Measurements from ENCODE around the gene RNF126.
"Not testable (repeated sequence)": the region's sequence is repeated elsewhere in the genome, so short reads cannot be mapped to it uniquely, and the experiment has no call there.

Gene RNF126

GRCh38 chr19:677601-678436 lies 14.8 kb upstream of the RNF126 start:
- Histone ChIP-seq H3K4me1 (ENCODE audit: insufficient read depth, low read length) (peaks cover 4% of the 10 kb centered on the region; the same call in 1 of the 2 replicates), H3K9me3 (ENCODE audit: control insufficient read depth, insufficient read depth, low read length) (no peaks in the 10 kb centered on the region), H3K36me3 (ENCODE audit: insufficient read depth, low read length) (no peaks in the 10 kb centered on the region), H3K9ac (ENCODE audit: low read depth, low read length) (no peak overlapping the region)

- no peaks in the 10 kb centered on the region for H3K36me3 ChIP-seq (ENCODE audit: insufficient read depth, low read length)
- H3K9me3 ChIP-seq (ENCODE audit: control insufficient read depth, insufficient read depth, low read length), result no peaks in the 10 kb centered on the region
- H3K9ac ChIP-seq (ENCODE audit: low read depth, low read length), result no peak overlapping the region
- H3K4me1 ChIP-seq (ENCODE audit: insufficient read depth, low read length), result peaks cover 4% of the 10 kb centered on the region; the same call in 1 of the 2 replicates
Observed at GRCh38 chr19:677201-677600, 14.2 kb upstream of the RNF126 start.

- Histone ChIP-seq H3K9me3 (ENCODE audit: control insufficient read depth, insufficient read depth, low read length) (no peaks in the 10 kb centered on the region), H3K9ac (ENCODE audit: low read depth, low read length) (peak within 1 kb of the TSS; percentile 27; the same call in 1 of the 2 replicates), H3K4me1 (ENCODE audit: insufficient read depth, low read length) (peaks cover 4% of the 10 kb centered on the region; the same call in 1 of the 2 replicates), H3K36me3 (ENCODE audit: insufficient read depth, low read length) (no peaks in the 10 kb centered on the region)
Observed at GRCh38 chr19:676339-677105, 13.5 kb upstream of the RNF126 start, which contains the start of gene FSTL3. Gene FSTL3, plus strand, starts transcription at chr19:676392. Its CDS starts 32 bp downstream, at chr19:676424.

- 0 out of 2 replicates have a peak overlapping the region, but pooled peaks have one; percentile 6 for H3K9ac ChIP-seq (ENCODE audit: low read depth, low read length)
- peaks cover 4% of the 10 kb centered on the region; the same call in 1 of the 2 replicates for H3K4me1 ChIP-seq (ENCODE audit: insufficient read depth, low read length)
- H3K36me3 ChIP-seq (ENCODE audit: insufficient read depth, low read length), result no peaks in the 10 kb centered on the region
- H3K9me3 ChIP-seq (ENCODE audit: control insufficient read depth, insufficient read depth, low read length), result no peaks in the 10 kb centered on the region
Observed at GRCh38 chr19:676007-676338, 13.0 kb upstream of the RNF126 start.

GRCh38 chr19:674282-675151 lies 11.5 kb upstream of the RNF126 start:
- Histone ChIP-seq H3K9me3 (ENCODE audit: control insufficient read depth, insufficient read depth, low read length) (no peaks in the 10 kb centered on the region), H3K36me3 (ENCODE audit: insufficient read depth, low read length) (no peaks in the 10 kb centered on the region), H3K9ac (ENCODE audit: low read depth, low read length) (no peak overlapping the region), H3K4me1 (ENCODE audit: insufficient read depth, low read length) (peaks cover 4% of the 10 kb centered on the region; the same call in 1 of the 2 replicates)

GRCh38 chr19:670609-671075 lies 7.6 kb upstream of the RNF126 start:
- Histone ChIP-seq H3K4me1 (ENCODE audit: insufficient read depth, low read length) (no peaks in the 10 kb centered on the region), H3K9ac (ENCODE audit: low read depth, low read length) (no peak overlapping the region), H3K36me3 (ENCODE audit: insufficient read depth, low read length) (no peaks in the 10 kb centered on the region), H3K9me3 (ENCODE audit: control insufficient read depth, insufficient read depth, low read length) (no peaks in the 10 kb centered on the region)

- H3K9me3 ChIP-seq (ENCODE audit: control insufficient read depth, insufficient read depth, low read length); H3K4me1 ChIP-seq (ENCODE audit: insufficient read depth, low read length); H3K36me3 ChIP-seq (ENCODE audit: insufficient read depth, low read length); H3K9ac ChIP-seq (ENCODE audit: low read depth, low read length): not testable (repeated sequence)
Observed at GRCh38 chr19:668675-669434, 5.8 kb upstream of the RNF126 start.

- not testable (repeated sequence) for H3K36me3 ChIP-seq (ENCODE audit: insufficient read depth, low read length); H3K4me1 ChIP-seq (ENCODE audit: insufficient read depth, low read length); H3K9ac ChIP-seq (ENCODE audit: low read depth, low read length); H3K9me3 ChIP-seq (ENCODE audit: control insufficient read depth, insufficient read depth, low read length)
Observed at GRCh38 chr19:666985-667573, 4.1 kb upstream of the RNF126 start.

- Histone ChIP-seq H3K9me3 (ENCODE audit: control insufficient read depth, insufficient read depth, low read length) (no peaks in the 10 kb centered on the region), H3K4me1 (ENCODE audit: insufficient read depth, low read length) (no peaks in the 10 kb centered on the region), H3K36me3 (ENCODE audit: insufficient read depth, low read length) (no peaks in the 10 kb centered on the region), H3K9ac (ENCODE audit: low read depth, low read length) (no peak overlapping the region)
Observed at GRCh38 chr19:664913-665443, 2.0 kb upstream of the RNF126 start.

GRCh38 chr19:663682-664117 lies 686 bp upstream of the RNF126 start:
- H3K9ac ChIP-seq (ENCODE audit: low read depth, low read length), result peak overlapping the region; percentile 82; the same call in 1 of the 2 replicates

GRCh38 chr19:662207-662961 lies 630 bp downstream of the RNF126 start:
- Histone ChIP-seq H3K36me3 (ENCODE audit: insufficient read depth, low read length) (no peaks in the 10 kb centered on the region; the same call in 1 of the 2 replicates), H3K4me1 (ENCODE audit: insufficient read depth, low read length) (no peaks in the 10 kb centered on the region), H3K9ac (ENCODE audit: low read depth, low read length) (peak overlapping the region; percentile 90), H3K9me3 (ENCODE audit: control insufficient read depth, insufficient read depth, low read length) (no peaks in the 10 kb centered on the region)

More at GRCh38 chr19:663682-664117, 686 bp upstream of the RNF126 start:
- H3K4me1 ChIP-seq (ENCODE audit: insufficient read depth, low read length), result no peaks in the 10 kb centered on the region
- H3K36me3 ChIP-seq (ENCODE audit: insufficient read depth, low read length), result no peaks in the 10 kb centered on the region; the same call in 1 of the 2 replicates
- H3K9me3 ChIP-seq (ENCODE audit: control insufficient read depth, insufficient read depth, low read length), result no peaks in the 10 kb centered on the region

- Histone ChIP-seq H3K4me1 (ENCODE audit: insufficient read depth, low read length) (no peaks in the 10 kb centered on the region), H3K9ac (ENCODE audit: low read depth, low read length) (peak overlapping the region; percentile 90), H3K36me3 (ENCODE audit: insufficient read depth, low read length) (no peaks in the 10 kb centered on the region; the same call in 1 of the 2 replicates), H3K9me3 (ENCODE audit: control insufficient read depth, insufficient read depth, low read length) (no peaks in the 10 kb centered on the region)
Observed at GRCh38 chr19:661427-662196, 1.4 kb downstream of the RNF126 start.

All from ES-I3 (cell line).